ENCODE results near the gene CTIF.
A peak's percentile ranks its signal among the peaks of the same experiment; 100 is the strongest.

The CTIF gene

DNA sequence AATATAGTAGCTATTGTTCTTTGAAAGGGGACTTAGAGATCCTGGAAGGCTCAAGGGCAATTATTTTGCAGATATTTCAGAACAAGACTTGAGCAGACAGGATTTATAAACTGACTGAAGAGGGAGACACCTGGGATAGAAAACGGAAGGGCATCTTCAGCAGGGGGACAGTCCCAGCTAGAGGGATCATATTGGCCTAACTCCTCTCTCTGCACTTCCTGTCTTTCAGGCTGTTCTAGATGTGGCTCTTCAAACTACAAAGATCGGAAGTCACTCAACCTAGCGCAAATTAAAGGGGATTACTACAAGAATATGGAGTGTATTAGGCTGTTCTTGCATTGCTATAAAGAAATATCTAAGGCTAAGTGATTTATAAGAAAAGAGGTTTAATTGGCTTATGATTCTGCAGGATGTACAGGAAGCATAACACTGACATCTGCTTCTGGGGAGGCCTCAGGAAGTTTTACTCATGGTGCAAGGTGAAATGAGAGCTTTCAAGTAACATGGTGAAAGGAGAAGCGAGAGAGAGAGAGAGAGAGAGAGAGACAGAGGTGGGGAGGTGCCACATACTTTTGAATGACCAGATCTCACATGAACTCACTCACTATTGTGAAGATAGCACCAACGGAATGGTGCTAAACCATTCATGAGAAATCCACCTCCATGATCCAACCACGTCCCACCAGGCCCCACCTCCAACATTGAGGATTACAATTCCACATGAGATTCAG, 5.3 kb upstream of the CTIF start:
- no peak for DNase-seq (ENCODE audit: low read depth in 2 of 2)

DNA sequence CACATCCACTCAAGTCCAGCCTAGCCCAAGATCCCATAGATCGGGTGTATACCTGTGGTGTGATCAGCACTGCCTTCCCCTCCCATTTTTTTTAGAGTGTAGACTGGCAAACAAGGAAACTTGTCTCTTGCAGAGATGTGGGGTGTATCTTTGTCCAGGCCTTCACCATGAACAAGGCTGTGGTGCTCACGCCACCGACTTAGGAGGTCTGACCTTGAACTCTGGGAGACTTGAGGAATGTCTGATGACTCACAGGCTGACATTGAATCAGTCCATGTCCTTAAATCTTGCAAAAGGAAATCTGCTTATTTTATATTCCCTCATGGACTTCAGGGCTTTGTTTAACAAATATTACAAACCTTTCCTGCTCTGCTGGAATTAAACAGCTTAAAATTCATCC, 4.5 kb upstream of the CTIF start:
- DNase-seq (ENCODE audit: low read depth in 2 of 2): no peak

- DNase-seq (ENCODE audit: low read depth in 2 of 2): no peak
Measured at GRCh38 chr18:48535956-48536355, 2.9 kb upstream of the CTIF start.

DNA sequence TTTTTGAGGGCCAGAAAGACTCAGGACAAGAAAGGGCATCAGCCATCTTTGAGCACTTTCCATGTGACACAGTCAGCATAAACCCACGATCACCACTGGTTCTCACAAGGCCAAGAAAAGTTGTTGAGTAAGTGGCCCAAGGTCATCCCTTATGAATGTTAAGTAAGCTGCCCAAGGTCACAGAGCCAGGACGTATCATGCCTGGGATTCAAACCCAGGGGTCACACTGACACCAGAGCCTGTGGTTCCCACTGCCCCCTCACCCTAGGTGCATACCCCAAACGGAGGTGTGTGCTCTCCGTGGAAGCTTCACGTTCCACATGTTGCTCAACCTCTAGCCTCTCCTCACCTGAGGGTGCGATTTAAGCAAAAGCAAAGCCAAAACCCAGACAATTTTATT, 2.3 kb upstream of the CTIF start:
- no peak for DNase-seq (ENCODE audit: low read depth in 2 of 2)

GRCh38 chr18:48539406-48540250, 797 bp downstream of the CTIF start:
- DNase-seq (ENCODE audit: low read depth in 2 of 2): peak in 1 of 2 donors; percentile 25

DNA sequence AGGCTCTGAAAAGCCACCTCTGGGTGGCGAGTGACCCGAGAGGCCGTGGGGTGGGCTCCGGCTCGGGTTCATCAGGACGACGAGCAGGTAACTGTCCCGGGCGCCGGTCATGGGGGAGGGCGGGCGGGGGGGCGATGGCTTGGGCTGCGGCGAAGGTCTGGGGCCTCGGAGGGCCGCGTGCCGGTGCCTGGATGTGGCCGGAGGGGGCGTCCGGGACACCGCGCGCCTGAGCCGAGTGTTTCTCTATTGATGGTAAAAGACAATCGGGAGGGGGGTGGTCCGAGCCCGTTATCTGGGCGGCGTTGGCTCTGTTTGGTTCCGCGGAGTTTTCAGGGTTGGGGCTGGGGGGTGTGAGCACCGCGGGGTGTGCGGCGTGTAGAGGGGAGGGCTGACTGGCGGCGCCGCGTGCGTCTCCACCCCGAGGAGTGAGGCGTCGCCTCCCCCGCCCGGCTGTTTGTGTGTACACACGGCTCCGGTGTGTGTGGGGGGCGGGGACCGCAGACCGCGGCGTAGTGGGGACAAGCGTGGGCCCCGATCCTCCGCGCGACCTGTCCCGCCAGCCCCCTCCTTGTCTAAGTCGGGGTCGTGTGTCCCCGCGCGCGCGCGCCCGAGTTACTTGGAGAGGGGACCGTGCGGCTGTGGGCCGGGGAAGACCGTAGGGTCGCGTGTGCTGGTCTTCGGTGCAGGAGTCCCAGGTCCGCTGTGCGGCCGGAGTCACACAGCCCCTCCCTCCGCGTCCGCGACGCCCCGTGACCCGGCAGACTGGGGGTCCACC, 1.6 kb downstream of the CTIF start:
- peak; percentile 35 to 66 for DNase-seq (ENCODE audit: low read depth in 2 of 2)

- DNase-seq (ENCODE audit: low read depth in 2 of 2): peak in 1 of 2 donors; percentile 19
Measured at GRCh38 chr18:48541026-48541746, 2.4 kb downstream of the CTIF start.

DNA sequence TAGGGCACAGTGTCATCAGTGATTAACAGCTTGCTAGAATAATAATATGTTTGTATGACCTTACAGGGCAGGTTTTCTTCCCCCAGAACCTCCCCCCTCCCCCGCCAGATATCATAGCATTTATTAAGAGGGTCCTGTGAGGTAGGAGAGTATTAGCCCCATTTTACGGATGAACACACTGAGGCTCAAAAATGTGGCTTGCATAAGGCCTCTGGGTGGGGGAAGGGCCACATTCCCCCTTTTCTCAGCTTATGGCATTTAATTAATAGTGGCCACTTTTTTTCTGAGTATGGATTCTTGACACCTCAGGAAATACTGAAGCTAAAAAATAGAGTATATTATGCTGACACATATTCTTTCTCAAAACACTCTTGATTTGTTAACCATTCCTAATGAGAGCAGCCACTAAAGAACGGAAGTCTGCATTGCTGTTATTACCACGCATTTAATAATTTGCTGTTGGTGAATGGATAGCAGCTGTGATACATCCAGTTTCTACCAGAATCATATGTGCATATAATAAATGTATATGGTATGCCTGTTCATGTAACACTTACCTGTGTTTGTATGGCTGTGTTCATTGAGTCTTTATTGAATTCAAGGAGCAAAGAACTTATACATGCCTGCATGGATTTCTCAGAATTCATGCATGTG, 3.0 kb downstream of the CTIF start:
- no peak for DNase-seq (ENCODE audit: low read depth in 2 of 2)

- no peak for DNase-seq (ENCODE audit: low read depth in 2 of 2)
Measured at GRCh38 chr18:48542513-48543181, 3.8 kb downstream of the CTIF start.

GRCh38 chr18:48543228-48543627, 4.4 kb downstream of the CTIF start:
- peak; percentile 18 to 34 for DNase-seq (ENCODE audit: low read depth in 2 of 2)

GRCh38 chr18:48544116-48544515, 5.3 kb downstream of the CTIF start:
- DNase-seq (ENCODE audit: low read depth in 2 of 2): no peak

- DNase-seq (ENCODE audit: low read depth in 2 of 2): no peak
Measured at GRCh38 chr18:48544661-48545415, 6.0 kb downstream of the CTIF start.

GRCh38 chr18:48545757-48546321, 7.0 kb downstream of the CTIF start:
- DNase-seq (ENCODE audit: low read depth in 2 of 2): no peak

DNA sequence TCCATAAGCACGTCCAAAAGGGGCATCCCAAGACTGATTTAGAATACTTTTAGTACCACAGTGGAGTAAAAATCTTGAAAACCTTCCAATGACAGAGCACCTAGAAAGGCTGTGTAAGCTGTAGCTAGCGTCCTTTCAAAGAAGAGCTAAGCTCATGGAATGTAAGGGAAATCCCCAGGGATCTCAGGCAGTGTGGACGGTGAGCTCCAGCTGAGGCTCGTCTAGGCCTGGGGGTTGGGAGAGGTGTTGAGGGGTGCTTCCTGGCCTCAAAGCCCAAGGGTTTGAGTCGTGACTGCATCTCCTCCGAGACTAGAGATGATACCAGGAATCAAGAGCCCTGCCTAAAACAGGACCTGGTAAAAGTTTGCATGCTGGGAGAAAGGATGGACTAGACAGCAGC, 7.6 kb downstream of the CTIF start:
- DNase-seq (ENCODE audit: low read depth in 2 of 2): no peak

- no peak for DNase-seq (ENCODE audit: low read depth in 2 of 2)
Measured at GRCh38 chr18:48547531-48547981, 8.7 kb downstream of the CTIF start.

DNA sequence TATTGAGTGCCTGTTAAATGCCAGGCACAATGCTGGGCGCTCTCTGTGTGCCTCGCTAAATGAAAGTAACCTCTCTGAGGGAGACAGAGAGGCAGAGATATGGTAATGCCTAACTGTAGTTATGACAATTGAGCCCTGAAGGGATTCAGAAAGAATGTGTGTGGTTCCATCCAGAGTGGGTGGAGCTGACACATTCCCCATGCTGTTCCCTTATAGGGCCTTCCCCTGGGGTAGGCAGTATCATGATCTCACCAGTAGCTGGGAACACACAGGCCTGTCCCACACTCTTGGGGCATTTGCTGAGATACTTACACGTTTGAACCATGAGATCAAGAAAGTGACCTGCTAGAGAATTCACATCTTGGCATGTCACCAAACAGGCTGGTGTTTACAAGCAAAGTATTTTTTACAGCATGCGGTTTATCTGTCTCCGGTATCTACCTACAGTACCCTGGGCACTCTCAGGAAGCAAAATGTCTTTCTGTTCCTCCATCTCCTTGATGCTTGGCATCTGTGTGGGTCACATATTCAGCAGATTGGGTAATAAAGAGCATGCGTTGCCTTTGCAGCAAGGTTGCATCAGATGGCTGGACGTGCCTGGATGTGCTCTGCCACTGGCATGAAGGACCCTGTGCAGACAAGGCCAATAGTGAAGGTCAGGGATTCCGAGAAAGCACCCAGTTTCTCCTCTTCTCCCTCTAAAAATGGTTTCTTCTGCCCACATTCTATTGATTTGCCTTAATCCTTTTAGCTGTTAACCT, 9.4 kb downstream of the CTIF start:
- DNase-seq (ENCODE audit: low read depth in 2 of 2): no peak

GRCh38 chr18:48548921-48549320, 10.1 kb downstream of the CTIF start:
- DNase-seq (ENCODE audit: low read depth in 2 of 2): no peak

GRCh38 chr18:48550101-48550729, 11.4 kb downstream of the CTIF start:
- DNase-seq (ENCODE audit: low read depth in 2 of 2): no peak

Data from stimulated activated CD8-positive, alpha-beta memory T cell treated with anti-CD3 and anti-CD28 coated beads, Interleukin-7, amount 100 ng/mL, for 4 hours (primary cell).